Stimulated activated CD4-positive, alpha-beta T cell treated with anti-CD3 and anti-CD28 coated beads, Interleukin-1b, Interleukin-23, amount 100 ng/mL, for 1 hour (primary cell): Measurements from ENCODE around the gene MMP21.

Experiments
- DNase-seq, 2 donors: peaks; one replicate each; pipeline ENCODE4 v3.0.0-alpha.2; 2020; ENCODE audit warnings: low read depth in 2 of 2

The MMP21 gene

GRCh38 chr10:125775491-125776106 is at the start of gene MMP21:
Gene MMP21 (minus strand): TSS chr10:125775821. CDS start chr10:125775821, 0 bp downstream.
- DNase-seq, result no peak

GRCh38 chr10:125824736-125825135 is 49.1 kb upstream of the MMP21 start:
- no peak for DNase-seq

- no peak for DNase-seq
These were observed 48.1 kb upstream of the MMP21 start for GRCh38 chr10:125823663-125824251.

- DNase-seq, result peak; percentile 80
These were observed 47.4 kb upstream of the MMP21 start, which contains the start of the genes BCCIP and UROS for GRCh38 chr10:125822878-125823662. Gene BCCIP (plus strand): TSS chr10:125823546. CDS start chr10:125823558, 12 bp downstream. Gene UROS (minus strand): TSS chr10:125823258. CDS start chr10:125816499, 6,759 bp downstream.

- DNase-seq, result no peak
These were observed 45.1 kb upstream of the MMP21 start for GRCh38 chr10:125820701-125821100.

- no peak for DNase-seq
These were observed 41.8 kb upstream of the MMP21 start for GRCh38 chr10:125817337-125817946.

GRCh38 chr10:125816548-125816947 is 40.9 kb upstream of the MMP21 start:
- DNase-seq, result no peak

GRCh38 chr10:125815764-125816163 is 40.1 kb upstream of the MMP21 start:
- no peak for DNase-seq

GRCh38 chr10:125812128-125812750 is 36.6 kb upstream of the MMP21 start:
- DNase-seq, result no peak

GRCh38 chr10:125811251-125811650 is 35.6 kb upstream of the MMP21 start:
- DNase-seq, result no peak

GRCh38 chr10:125808047-125808446 is 32.4 kb upstream of the MMP21 start:
- no peak for DNase-seq

- no peak for DNase-seq
These were observed 27.1 kb upstream of the MMP21 start for GRCh38 chr10:125802739-125803138.

GRCh38 chr10:125802131-125802530 is 26.5 kb upstream of the MMP21 start:
- DNase-seq, result no peak

GRCh38 chr10:125801574-125801973 is 26.0 kb upstream of the MMP21 start:
- no peak for DNase-seq

GRCh38 chr10:125799451-125800182 is 24.0 kb upstream of the MMP21 start:
- DNase-seq, result no peak

GRCh38 chr10:125797994-125798662 is 22.5 kb upstream of the MMP21 start:
- no peak for DNase-seq

- DNase-seq, result no peak
These were observed 21.8 kb upstream of the MMP21 start for GRCh38 chr10:125797424-125797823.

- no peak for DNase-seq
These were observed 20.1 kb upstream of the MMP21 start for GRCh38 chr10:125795637-125796190.

GRCh38 chr10:125795128-125795527 is 19.5 kb upstream of the MMP21 start:
- no peak for DNase-seq
